Measurements from ENCODE around the gene LIN7B. TPM values are rescaled to one million over a fixed set of nuclear protein-coding genes. Genes with fewer than 3 reads are reported as not detected.

Gene LIN7B
- total RNA-seq, result 21.6 TPM

GRCh38 chr19:49113762-49114629 lies at the start of gene LIN7B:
LIN7B (plus strand) TSS chr19:49114370; CDS start chr19:49114405, 35 bp downstream.

GRCh38 chr19:49064768-49065611 lies 49.2 kb upstream of the LIN7B start, which contains the start of gene NTF4:
NTF4 (minus strand) TSS chr19:49064818; CDS start chr19:49061997, 2,821 bp downstream.

GRCh38 chr19:49085020-49085867 lies 28.9 kb upstream of the LIN7B start, which contains the start of gene SNRNP70:
SNRNP70 (plus strand) TSS chr19:49085451; CDS start chr19:49086415, 964 bp downstream.

GRCh38 chr19:49118565-49119410 lies 4.6 kb downstream of the LIN7B start, which contains the start of gene C19orf73:
C19orf73 (minus strand) TSS chr19:49119143; CDS start chr19:49119022, 121 bp downstream.

GRCh38 chr19:49119411-49120324 lies 5.5 kb downstream of the LIN7B start, which contains the start of gene PPFIA3:
PPFIA3 (plus strand) TSS chr19:49119544; CDS start chr19:49127874, 8,330 bp downstream.

GRCh38 chr19:49155005-49155819 lies 41.0 kb downstream of the LIN7B start, which contains the start of gene HRC:
HRC (minus strand) TSS chr19:49155396; CDS start chr19:49155237, 159 bp downstream.

GRCh38 chr19:49157445-49158224 lies 43.5 kb downstream of the LIN7B start, which contains the start of gene TRPM4:
TRPM4 (plus strand) TSS chr19:49157792; CDS start chr19:49157867, 75 bp downstream.

Small RNA genes lying within 50 kb of the gene (small RNA-seq; reads per million reads assigned to genes)
- not detected for gene RN7SL708P (ENCODE audit: low replicate concordance)

Other genes with a start within 250 kb of the LIN7B start
- gene PLEKHA4, start 245.8 kb upstream of the LIN7B start, total RNA-seq, result not detected
- 31.6 TPM for gene PPP1R15A, start 241.9 kb upstream of the LIN7B start, total RNA-seq
- not detected for gene TULP2, start 215.6 kb upstream of the LIN7B start, total RNA-seq
- 46.6 TPM for gene NUCB1, start 214.1 kb upstream of the LIN7B start, total RNA-seq
- not detected for gene DHDH, start 180.7 kb upstream of the LIN7B start, total RNA-seq
- 7.8 TPM for gene BAX, start 159.5 kb upstream of the LIN7B start, total RNA-seq
- 551 TPM for gene FTL, start 149.1 kb upstream of the LIN7B start, total RNA-seq
- gene GYS1, start 121.1 kb upstream of the LIN7B start, total RNA-seq, result 27.5 TPM
- gene RUVBL2, start 120.5 kb upstream of the LIN7B start, total RNA-seq, result 92.6 TPM
- gene LHB, start 97.3 kb upstream of the LIN7B start, total RNA-seq, result not detected
- not detected for gene CGB3, start 90.0 kb upstream of the LIN7B start, total RNA-seq
- gene CGB2, start 82.5 kb upstream of the LIN7B start, total RNA-seq, result not detected
- gene CGB1, start 77.5 kb upstream of the LIN7B start, total RNA-seq, result not detected
- gene CGB5, start 70.5 kb upstream of the LIN7B start, total RNA-seq, result not detected
- gene CGB8, start 65.3 kb upstream of the LIN7B start, total RNA-seq, result not detected
- not detected for gene CGB7, start 56.6 kb upstream of the LIN7B start, total RNA-seq
- not detected for gene NTF4, start 49.6 kb upstream of the LIN7B start, total RNA-seq
- not detected for gene KCNA7, start 41.7 kb upstream of the LIN7B start, total RNA-seq
- 278 TPM for gene SNRNP70, start 28.9 kb upstream of the LIN7B start, total RNA-seq
- gene C19orf73, start 4.8 kb downstream of the LIN7B start, total RNA-seq, result not detected
- gene PPFIA3, start 5.2 kb downstream of the LIN7B start, total RNA-seq, result 37.6 TPM
- gene HRC, start 41.0 kb downstream of the LIN7B start, total RNA-seq, result 0.31 TPM
- 6.6 TPM for gene TRPM4, start 43.4 kb downstream of the LIN7B start, total RNA-seq
- 0.94 TPM for gene SLC6A16, start 210.8 kb downstream of the LIN7B start, total RNA-seq
- gene CD37, start 221.0 kb downstream of the LIN7B start, total RNA-seq, result 0.94 TPM
- 9.4 TPM for gene TEAD2, start 248.0 kb downstream of the LIN7B start, total RNA-seq
- gene DKKL1, start 249.5 kb downstream of the LIN7B start, total RNA-seq, result 1.9 TPM

Measured in parietal lobe (tissue), 2 donors.